Panc1 (cell line): ENCODE results near the gene SIGLEC8. TPM values are rescaled to one million over a fixed set of nuclear protein-coding genes. Genes with fewer than 3 reads are reported as not detected.

Experiments
- ATAC-seq: fragments of 200-7000 bp; cut with Tn5 transposase; 2 replicates; pipeline ENCODE4 v1.9.1; 2020; ENCODE audit warnings: mild to moderate bottlenecking, moderate library complexity
- BruUV-seq: library from RNA; stranded (reverse); fragments of 400-500 nt; replicated peaks from 2 replicates; lab custom pipeline; 2021; lab: Mats Ljungman, UMichigan
- CTCF ChIA-PET: fragments of 300-600 bp; sonication (Branson Sonifier 250); formaldehyde crosslinking; loops from one replicate; lab custom pipeline; 2022; ENCODE audit warnings: antibody characterized with exemption; lab: Charles Lee
- POLR2A ChIA-PET: fragments of 300-600 bp; sonication (Branson Sonifier 250); formaldehyde crosslinking; loops from one replicate; lab custom pipeline; 2022; ENCODE audit warnings: antibody characterized with exemption; lab: Charles Lee
- DNase-seq: peaks from one replicate; pipeline ENCODE4 v3.0.0-alpha.2; 2010; ENCODE audit warnings: low read depth, low spot score
- H3K27ac ChIP-seq: 2 replicates; pipeline ENCODE4 v1.5.1; 2011; ENCODE audit warnings: mild to moderate bottlenecking, low read length, inconsistent platforms
- H3K27me3 ChIP-seq: fragments of 200-500 bp; sonication (Bioruptor generic); 2 replicates; pipeline ENCODE4 v1.6.0; 2014; ENCODE audit warnings: low read length, inconsistent platforms; ENCODE audit not compliant: control insufficient read depth, insufficient read depth
- H3K36me3 ChIP-seq: fragments of 200-500 bp; sonication (Bioruptor generic); 2 replicates; pipeline ENCODE4 v1.5.1; 2014; ENCODE audit warnings: inconsistent platforms, mild to moderate bottlenecking, low read length, moderate library complexity; ENCODE audit not compliant: control insufficient read depth, insufficient read depth
- H3K4me1 ChIP-seq: 2 replicates; pipeline ENCODE4 v1.5.1; 2011; ENCODE audit warnings: inconsistent platforms, mild to moderate bottlenecking, low read length, moderate library complexity; ENCODE audit not compliant: control insufficient read depth, insufficient read depth
- H3K4me3 ChIP-seq, 2 experiments: 2 replicates each; pipeline ENCODE4 v1.5.1; 2011 to 2012; ENCODE audit warnings: low read depth in 2 of 2, low read length in 2 of 2, mild to moderate bottlenecking in 2 of 2, inconsistent platforms in 1 of 2, moderate library complexity in 1 of 2
- H3K9me3 ChIP-seq: fragments of 200-500 bp; sonication (Bioruptor generic); 2 replicates; pipeline ENCODE4 v1.5.1; 2014; ENCODE audit warnings: low read depth, mild to moderate bottlenecking, inconsistent platforms, low read length, moderate library complexity; ENCODE audit not compliant: control insufficient read depth, insufficient read depth
- POLR2AphosphoS5 ChIP-seq: IDR thresholded peaks from 2 replicates; pipeline ENCODE4 v1.6.1; 2012; ENCODE audit warnings: mild to moderate bottlenecking, low read depth, low read length, moderate library complexity
- SIN3A ChIP-seq: IDR thresholded peaks from 2 replicates; pipeline ENCODE4 v1.6.1; 2012; ENCODE audit warnings: low read depth, mild to moderate bottlenecking, low read length, moderate library complexity, borderline replicate concordance; ENCODE audit not compliant: insufficient read depth
- TCF7L2 ChIP-seq: IDR thresholded peaks from 2 replicates; pipeline ENCODE4 v1.6.1; 2011; ENCODE audit warnings: mild to moderate bottlenecking, low read depth, low read length, inconsistent platforms
- in situ Hi-C: cut with HindIII; loops from 2 replicates; pipeline ENCODE4 v1.10.0; 2016; ENCODE audit warnings: low sequenced_read_pairs, low pct_unique_long_range_greater_than_20kb
- intact Hi-C: fragments of 100-400 bp; cut with micrococcal nuclease; formaldehyde crosslinking; loops from one replicate; pipeline ENCODE4 v1.10.0; 2022; ENCODE audit not compliant: unreplicated experiment
- total RNA-seq: library from RNA; stranded (reverse); gene quantifications from one replicate; pipeline ENCODE4 v1.2.1, GENCODE V29; 2021; ENCODE audit not compliant: unreplicated experiment
- TF ChIP-seq, protein P1 (sequence below), 2 experiments: IDR thresholded peaks; 2 replicates each; pipeline ENCODE4 v1.6.1; 2011 to 2012; ENCODE audit warnings: low read depth in 2 of 2, control low read depth in 1 of 2, low read length in 1 of 2, mild to moderate bottlenecking in 1 of 2, moderate library complexity in 1 of 2; ENCODE audit not compliant: insufficient read depth in 1 of 2
- TF ChIP-seq, protein P2 (sequence below): fragments of 450-650 bp; IDR thresholded peaks from 2 replicates; pipeline ENCODE4 v1.5.1; 2017; ENCODE audit warnings: mild to moderate bottlenecking

The SIGLEC8 gene
- total RNA-seq, 1 experiment from 2014 or later: not detected

DNA sequence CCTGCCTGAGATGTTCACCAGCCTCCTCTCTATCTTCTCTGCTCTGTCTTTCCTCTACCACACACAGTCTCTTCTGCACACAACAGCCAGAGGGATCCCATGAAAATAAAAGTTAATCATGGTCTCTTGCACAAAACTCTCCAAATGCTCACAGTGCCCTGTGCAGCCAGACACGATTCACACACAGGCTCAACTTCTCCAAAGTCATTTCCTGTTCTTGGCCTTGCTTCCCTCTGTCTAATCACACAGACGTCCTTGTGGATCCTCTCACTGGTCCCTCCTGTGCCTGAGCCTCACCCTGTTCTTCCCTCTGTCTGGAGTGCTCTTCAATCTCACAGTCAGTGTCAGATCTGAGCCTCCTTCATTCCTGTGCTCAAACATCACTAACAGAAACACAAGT lies 35.5 kb upstream of the SIGLEC8 start:
- peaks cover 3% of the 10 kb centered on the region; the same call in 1 of the 2 replicates for H3K27me3 ChIP-seq
- H3K36me3 ChIP-seq: no peaks in the 10 kb centered on the region
- POLR2A ChIA-PET: no interaction called here
- ATAC-seq (no peak), DNase-seq (no peak)
- BruUV-seq: no TSS peak
- H3K4me3 ChIP-seq: no peak overlapping the region
- no peak overlapping the region for H3K27ac ChIP-seq
- H3K4me1 ChIP-seq: no peaks in the 10 kb centered on the region
- TF ChIP-seq, protein P1, sequence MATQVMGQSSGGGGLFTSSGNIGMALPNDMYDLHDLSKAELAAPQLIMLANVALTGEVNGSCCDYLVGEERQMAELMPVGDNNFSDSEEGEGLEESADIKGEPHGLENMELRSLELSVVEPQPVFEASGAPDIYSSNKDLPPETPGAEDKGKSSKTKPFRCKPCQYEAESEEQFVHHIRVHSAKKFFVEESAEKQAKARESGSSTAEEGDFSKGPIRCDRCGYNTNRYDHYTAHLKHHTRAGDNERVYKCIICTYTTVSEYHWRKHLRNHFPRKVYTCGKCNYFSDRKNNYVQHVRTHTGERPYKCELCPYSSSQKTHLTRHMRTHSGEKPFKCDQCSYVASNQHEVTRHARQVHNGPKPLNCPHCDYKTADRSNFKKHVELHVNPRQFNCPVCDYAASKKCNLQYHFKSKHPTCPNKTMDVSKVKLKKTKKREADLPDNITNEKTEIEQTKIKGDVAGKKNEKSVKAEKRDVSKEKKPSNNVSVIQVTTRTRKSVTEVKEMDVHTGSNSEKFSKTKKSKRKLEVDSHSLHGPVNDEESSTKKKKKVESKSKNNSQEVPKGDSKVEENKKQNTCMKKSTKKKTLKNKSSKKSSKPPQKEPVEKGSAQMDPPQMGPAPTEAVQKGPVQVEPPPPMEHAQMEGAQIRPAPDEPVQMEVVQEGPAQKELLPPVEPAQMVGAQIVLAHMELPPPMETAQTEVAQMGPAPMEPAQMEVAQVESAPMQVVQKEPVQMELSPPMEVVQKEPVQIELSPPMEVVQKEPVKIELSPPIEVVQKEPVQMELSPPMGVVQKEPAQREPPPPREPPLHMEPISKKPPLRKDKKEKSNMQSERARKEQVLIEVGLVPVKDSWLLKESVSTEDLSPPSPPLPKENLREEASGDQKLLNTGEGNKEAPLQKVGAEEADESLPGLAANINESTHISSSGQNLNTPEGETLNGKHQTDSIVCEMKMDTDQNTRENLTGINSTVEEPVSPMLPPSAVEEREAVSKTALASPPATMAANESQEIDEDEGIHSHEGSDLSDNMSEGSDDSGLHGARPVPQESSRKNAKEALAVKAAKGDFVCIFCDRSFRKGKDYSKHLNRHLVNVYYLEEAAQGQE (IDR thresholded peaks at IDR 0.05; ENCODE audit: insufficient read depth in 1 of 2, low read depth in 2 of 2, low read length in 1 of 2): no peak
- TF ChIP-seq, protein P2, sequence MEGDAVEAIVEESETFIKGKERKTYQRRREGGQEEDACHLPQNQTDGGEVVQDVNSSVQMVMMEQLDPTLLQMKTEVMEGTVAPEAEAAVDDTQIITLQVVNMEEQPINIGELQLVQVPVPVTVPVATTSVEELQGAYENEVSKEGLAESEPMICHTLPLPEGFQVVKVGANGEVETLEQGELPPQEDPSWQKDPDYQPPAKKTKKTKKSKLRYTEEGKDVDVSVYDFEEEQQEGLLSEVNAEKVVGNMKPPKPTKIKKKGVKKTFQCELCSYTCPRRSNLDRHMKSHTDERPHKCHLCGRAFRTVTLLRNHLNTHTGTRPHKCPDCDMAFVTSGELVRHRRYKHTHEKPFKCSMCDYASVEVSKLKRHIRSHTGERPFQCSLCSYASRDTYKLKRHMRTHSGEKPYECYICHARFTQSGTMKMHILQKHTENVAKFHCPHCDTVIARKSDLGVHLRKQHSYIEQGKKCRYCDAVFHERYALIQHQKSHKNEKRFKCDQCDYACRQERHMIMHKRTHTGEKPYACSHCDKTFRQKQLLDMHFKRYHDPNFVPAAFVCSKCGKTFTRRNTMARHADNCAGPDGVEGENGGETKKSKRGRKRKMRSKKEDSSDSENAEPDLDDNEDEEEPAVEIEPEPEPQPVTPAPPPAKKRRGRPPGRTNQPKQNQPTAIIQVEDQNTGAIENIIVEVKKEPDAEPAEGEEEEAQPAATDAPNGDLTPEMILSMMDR: no peak
- TF ChIP-seq TCF7L2 (no peak), SIN3A (no peak)
- in situ Hi-C loops: no loop called here
- CTCF ChIA-PET: no interaction called here
- intact Hi-C loops: no loop called here
- H3K9me3 ChIP-seq: no peaks in the 10 kb centered on the region

DNA sequence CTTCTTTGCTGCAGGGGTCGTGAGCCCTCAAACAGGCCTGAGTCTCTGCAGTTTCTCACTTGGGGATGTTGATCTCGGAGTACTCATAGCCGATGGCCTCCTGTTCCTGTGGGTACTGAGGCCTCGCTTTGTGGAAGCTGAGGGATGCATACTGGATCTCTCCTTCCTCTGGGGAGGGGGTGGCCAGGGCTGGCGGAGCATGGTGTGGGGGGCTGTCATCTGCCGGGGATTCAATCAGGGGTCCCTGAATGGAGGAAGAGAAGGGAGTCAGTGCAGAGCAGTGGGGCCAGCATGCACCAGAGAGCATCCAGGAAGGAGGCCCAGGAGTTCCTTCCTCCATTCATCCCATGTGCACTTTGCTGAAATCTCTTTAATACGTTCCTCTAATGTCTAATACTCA lies 33.3 kb upstream of the SIGLEC8 start:
- POLR2A ChIA-PET: no interaction called here
- in situ Hi-C loops: no loop called here
- H3K27me3 ChIP-seq: peaks cover 3% of the 10 kb centered on the region; the same call in 1 of the 2 replicates

More for the DNA sequence above, 33.3 kb upstream of the SIGLEC8 start:
- DNase-seq (no peak), ATAC-seq (no peak)
- intact Hi-C loops: no loop called here
- no peak overlapping the region for H3K27ac ChIP-seq
- H3K36me3 ChIP-seq: no peaks in the 10 kb centered on the region
- CTCF ChIA-PET: no interaction called here
- TF ChIP-seq, protein P1 (IDR thresholded peaks at IDR 0.05; ENCODE audit: insufficient read depth in 1 of 2, low read depth in 2 of 2, low read length in 1 of 2): no peak
- TF ChIP-seq TCF7L2 (no peak), POLR2AphosphoS5 (no peak), SIN3A (no peak)
- TF ChIP-seq, protein P2: no peak
- no peaks in the 10 kb centered on the region for H3K4me1 ChIP-seq
- H3K4me3 ChIP-seq: no peak overlapping the region
- no peaks in the 10 kb centered on the region for H3K9me3 ChIP-seq
- no TSS peak for BruUV-seq
